Dendritic cell treated with granulocyte-macrophage colony-stimulating factor and Interleukin-4, amounts not matched to agents 40 ng/mL and 50 ng/mL, for 4 days (primary cell): ENCODE data around the gene TMEM132E.

ENCODE experiments used
- H3K27ac Mint-ChIP-seq: one replicate; pipeline ENCODE4 v1.8.0; 2022; ENCODE audit warnings: mild to moderate bottlenecking, mixed read lengths
- H3K27me3 Mint-ChIP-seq: one replicate; pipeline ENCODE4 v1.8.0; 2022; ENCODE audit warnings: mild to moderate bottlenecking, mixed read lengths
- H3K36me3 Mint-ChIP-seq: one replicate; pipeline ENCODE4 v1.8.0; 2022; ENCODE audit warnings: low read depth, mixed read lengths
- H3K4me1 Mint-ChIP-seq: one replicate; pipeline ENCODE4 v1.8.0; 2022; ENCODE audit warnings: low read depth, mixed read lengths
- H3K4me3 Mint-ChIP-seq: one replicate; pipeline ENCODE4 v1.8.0; 2022; ENCODE audit warnings: mild to moderate bottlenecking, moderate library complexity, mixed read lengths
- H3K9me3 Mint-ChIP-seq: one replicate; pipeline ENCODE4 v1.8.0; 2022; ENCODE audit warnings: mixed read lengths
- intact Hi-C: fragments of 100-400 bp; cut with micrococcal nuclease; formaldehyde crosslinking; loops from one replicate; pipeline ENCODE4 v1.15.0; 2022

Gene TMEM132E

GRCh38 chr17:34622862-34623623 is 43.7 kb downstream of the TMEM132E start:
- intact Hi-C loops, result no loop called here
- H3K4me1 Mint-ChIP-seq, result no peaks in the 10 kb centered on the region
- H3K27me3 Mint-ChIP-seq, result peaks cover 49% of the 10 kb centered on the region
- no peaks in the 10 kb centered on the region for H3K36me3 Mint-ChIP-seq
- H3K27ac Mint-ChIP-seq, result no peak overlapping the region
- no peak overlapping the region for H3K4me3 Mint-ChIP-seq
- no peaks in the 10 kb centered on the region for H3K9me3 Mint-ChIP-seq

- no peak overlapping the region for H3K27ac Mint-ChIP-seq
- no peaks in the 10 kb centered on the region for H3K9me3 Mint-ChIP-seq
- H3K4me3 Mint-ChIP-seq, result no peak overlapping the region
- intact Hi-C loops, result no loop called here
- no peaks in the 10 kb centered on the region for H3K4me1 Mint-ChIP-seq
- H3K27me3 Mint-ChIP-seq, result peaks cover 56% of the 10 kb centered on the region
- no peaks in the 10 kb centered on the region for H3K36me3 Mint-ChIP-seq
Observed at GRCh38 chr17:34623856-34624766, 44.7 kb downstream of the TMEM132E start.

- intact Hi-C loops, result no loop called here
- Mint-ChIP-seq H3K4me3 (no peak overlapping the region), H3K9me3 (no peaks in the 10 kb centered on the region), H3K27ac (no peak overlapping the region), H3K36me3 (no peaks in the 10 kb centered on the region), H3K27me3 (peaks cover 59% of the 10 kb centered on the region), H3K4me1 (no peaks in the 10 kb centered on the region)
Observed at GRCh38 chr17:34624767-34625383, 45.5 kb downstream of the TMEM132E start.

GRCh38 chr17:34626121-34626681 is 46.8 kb downstream of the TMEM132E start:
- Mint-ChIP-seq H3K9me3 (no peaks in the 10 kb centered on the region), H3K27ac (no peak overlapping the region), H3K4me1 (no peaks in the 10 kb centered on the region), H3K4me3 (no peak overlapping the region), H3K27me3 (peaks cover 61% of the 10 kb centered on the region), H3K36me3 (no peaks in the 10 kb centered on the region)
- intact Hi-C loops, result no loop called here

GRCh38 chr17:34628879-34629278 is 49.5 kb downstream of the TMEM132E start:
- Mint-ChIP-seq H3K4me1 (no peaks in the 10 kb centered on the region), H3K9me3 (no peaks in the 10 kb centered on the region), H3K36me3 (no peaks in the 10 kb centered on the region), H3K27me3 (peaks cover 55% of the 10 kb centered on the region), H3K27ac (no peak overlapping the region), H3K4me3 (no peak overlapping the region)
- intact Hi-C loops, result no loop called here

GRCh38 chr17:34633351-34633750 is 54.0 kb downstream of the TMEM132E start:
- H3K4me1 Mint-ChIP-seq, result no peaks in the 10 kb centered on the region
- intact Hi-C loops, result no loop called here
- no peak overlapping the region for H3K4me3 Mint-ChIP-seq
- no peaks in the 10 kb centered on the region for H3K9me3 Mint-ChIP-seq
- peaks cover 55% of the 10 kb centered on the region for H3K27me3 Mint-ChIP-seq
- H3K36me3 Mint-ChIP-seq, result no peaks in the 10 kb centered on the region
- H3K27ac Mint-ChIP-seq, result no peak overlapping the region

GRCh38 chr17:34633760-34634159 is 54.4 kb downstream of the TMEM132E start:
- Mint-ChIP-seq H3K36me3 (no peaks in the 10 kb centered on the region), H3K27ac (no peak overlapping the region), H3K9me3 (no peaks in the 10 kb centered on the region), H3K4me3 (no peak overlapping the region), H3K27me3 (peaks cover 55% of the 10 kb centered on the region), H3K4me1 (no peaks in the 10 kb centered on the region)
- intact Hi-C loops, result no loop called here

GRCh38 chr17:34634551-34635160 is 55.3 kb downstream of the TMEM132E start:
- H3K27ac Mint-ChIP-seq, result no peak overlapping the region
- no peaks in the 10 kb centered on the region for H3K36me3 Mint-ChIP-seq
- no peaks in the 10 kb centered on the region for H3K9me3 Mint-ChIP-seq
- H3K4me1 Mint-ChIP-seq, result no peaks in the 10 kb centered on the region
- intact Hi-C loops, result no loop called here
- peaks cover 60% of the 10 kb centered on the region for H3K27me3 Mint-ChIP-seq
- no peak overlapping the region for H3K4me3 Mint-ChIP-seq

- Mint-ChIP-seq H3K4me3 (no peak overlapping the region), H3K9me3 (no peaks in the 10 kb centered on the region), H3K4me1 (no peaks in the 10 kb centered on the region), H3K27ac (no peak overlapping the region), H3K27me3 (peaks cover 63% of the 10 kb centered on the region), H3K36me3 (no peaks in the 10 kb centered on the region)
- intact Hi-C loops, result no loop called here
Observed at GRCh38 chr17:34635876-34636275, 56.5 kb downstream of the TMEM132E start.

GRCh38 chr17:34637041-34637547 is 57.7 kb downstream of the TMEM132E start:
- Mint-ChIP-seq H3K36me3 (no peaks in the 10 kb centered on the region), H3K27me3 (peaks cover 64% of the 10 kb centered on the region), H3K4me3 (no peak overlapping the region), H3K9me3 (no peaks in the 10 kb centered on the region), H3K4me1 (no peaks in the 10 kb centered on the region), H3K27ac (no peak overlapping the region)
- intact Hi-C loops, result no loop called here

- intact Hi-C loops, result loop anchor here (1.0 to 2.0 kb wide), 2 partner anchors 95 to 218 kb away; no protein-coding TSS in a partner anchor
- Mint-ChIP-seq H3K9me3 (no peaks in the 10 kb centered on the region), H3K27me3 (peaks cover 64% of the 10 kb centered on the region), H3K4me3 (peak overlapping the region; percentile 32), H3K36me3 (no peaks in the 10 kb centered on the region), H3K4me1 (no peaks in the 10 kb centered on the region), H3K27ac (no peak overlapping the region)
Observed at GRCh38 chr17:34637548-34638525, 58.5 kb downstream of the TMEM132E start.

GRCh38 chr17:34638526-34639260 is 59.3 kb downstream of the TMEM132E start:
- intact Hi-C loops, result loop anchor here (1.0 to 2.0 kb wide), 2 partner anchors 96 to 218 kb away; no protein-coding TSS in a partner anchor
- H3K36me3 Mint-ChIP-seq, result no peaks in the 10 kb centered on the region
- H3K27ac Mint-ChIP-seq, result no peak overlapping the region
- no peaks in the 10 kb centered on the region for H3K9me3 Mint-ChIP-seq
- H3K27me3 Mint-ChIP-seq, result peaks cover 61% of the 10 kb centered on the region
- H3K4me3 Mint-ChIP-seq, result no peak overlapping the region
- no peaks in the 10 kb centered on the region for H3K4me1 Mint-ChIP-seq
